ENCODE measurements around the gene SCN3B. TPM values are rescaled to one million over a fixed set of nuclear protein-coding genes. Genes with fewer than 3 reads are reported as not detected.

The SCN3B gene
- total RNA-seq, 1 experiment from 2014 or later, result 0.77 TPM

DNA sequence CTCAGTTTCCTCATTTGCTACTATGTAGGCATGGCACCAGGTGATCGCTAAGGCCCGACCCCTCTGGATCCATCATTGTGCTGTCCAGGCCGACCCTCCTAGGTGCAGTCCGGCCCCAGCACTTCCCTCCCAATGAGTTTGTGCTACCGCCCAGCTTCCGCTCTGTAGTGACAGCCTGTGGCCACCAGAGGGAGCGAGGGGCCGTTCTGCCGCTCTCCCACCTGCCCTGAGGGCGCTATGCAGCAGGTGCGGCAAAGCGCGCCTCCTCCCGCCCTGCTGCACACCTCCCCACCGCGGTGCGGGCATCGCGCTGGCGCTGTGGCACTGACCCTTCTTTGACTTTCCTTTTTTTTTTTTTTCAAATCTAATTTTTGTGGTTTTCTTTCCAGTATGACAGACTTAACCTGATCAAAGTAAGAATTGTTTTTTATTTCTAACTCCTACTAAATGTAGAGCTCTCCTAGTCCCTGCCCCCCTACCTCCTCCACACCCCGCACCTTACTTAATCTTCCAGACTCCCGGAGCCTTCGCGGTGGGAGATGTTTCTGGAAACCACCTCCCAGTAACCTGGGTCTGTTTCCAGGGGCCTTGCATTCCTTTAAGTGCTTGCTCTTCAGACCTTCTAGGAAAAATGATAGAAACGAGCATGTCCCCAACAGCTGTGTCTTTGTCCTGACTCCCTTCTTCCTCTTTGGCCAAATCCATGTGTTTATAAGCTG lies 73.7 kb downstream of the SCN3B start:
- H4K20me1 ChIP-seq (ENCODE audit: control insufficient read depth, insufficient read depth, insufficient read length), result no peaks in the 10 kb centered on the region
- H3K14ac ChIP-seq (ENCODE audit: insufficient read depth, low read length), result no peak overlapping the region
- Mint-ChIP-seq H3K27ac (no peak overlapping the region), H3K27me3 (ENCODE audit: low read depth) (peaks cover 7% of the 10 kb centered on the region), H3K4me1 (peaks cover 41 to 50% of the 10 kb centered on the region in 2 experiments), H3K9me3 (peaks cover 0 to 3% of the 10 kb centered on the region in 2 experiments; a peak in 1 of 5 replicates), H3K4me3 (no peak overlapping the region; a peak in 2 of 5 replicates), H3K36me3 (ENCODE audit: insufficient read depth in 1 of 3, low read depth in 3 of 3) (peaks cover 4 to 14% (median 5%) of the 10 kb centered on the region in 3 experiments; a peak in 6 of 7 replicates)
- H3K79me1 ChIP-seq (ENCODE audit: insufficient read depth, low read depth, low read length, poor library complexity, severe bottlenecking), result no peaks in the 10 kb centered on the region
- TF ChIP-seq, protein P1, sequence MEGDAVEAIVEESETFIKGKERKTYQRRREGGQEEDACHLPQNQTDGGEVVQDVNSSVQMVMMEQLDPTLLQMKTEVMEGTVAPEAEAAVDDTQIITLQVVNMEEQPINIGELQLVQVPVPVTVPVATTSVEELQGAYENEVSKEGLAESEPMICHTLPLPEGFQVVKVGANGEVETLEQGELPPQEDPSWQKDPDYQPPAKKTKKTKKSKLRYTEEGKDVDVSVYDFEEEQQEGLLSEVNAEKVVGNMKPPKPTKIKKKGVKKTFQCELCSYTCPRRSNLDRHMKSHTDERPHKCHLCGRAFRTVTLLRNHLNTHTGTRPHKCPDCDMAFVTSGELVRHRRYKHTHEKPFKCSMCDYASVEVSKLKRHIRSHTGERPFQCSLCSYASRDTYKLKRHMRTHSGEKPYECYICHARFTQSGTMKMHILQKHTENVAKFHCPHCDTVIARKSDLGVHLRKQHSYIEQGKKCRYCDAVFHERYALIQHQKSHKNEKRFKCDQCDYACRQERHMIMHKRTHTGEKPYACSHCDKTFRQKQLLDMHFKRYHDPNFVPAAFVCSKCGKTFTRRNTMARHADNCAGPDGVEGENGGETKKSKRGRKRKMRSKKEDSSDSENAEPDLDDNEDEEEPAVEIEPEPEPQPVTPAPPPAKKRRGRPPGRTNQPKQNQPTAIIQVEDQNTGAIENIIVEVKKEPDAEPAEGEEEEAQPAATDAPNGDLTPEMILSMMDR (conservative IDR thresholded peaks at IDR 0.05), result peak; percentile 96
- no peak overlapping the region for H2AK5ac ChIP-seq (ENCODE audit: insufficient read length, low read length)
- no peak overlapping the region for H3K23ac ChIP-seq (ENCODE audit: insufficient read length, low read depth, low read length)
- peak; percentile 88 for DNase-seq
- H4K91ac ChIP-seq (ENCODE audit: insufficient read length, low read depth, low read length), result no peak overlapping the region
- H3K4ac ChIP-seq (ENCODE audit: low read depth, low read length), result no peak overlapping the region
- H3K9me3 ChIP-seq (ENCODE audit: control insufficient read depth, low read depth, low read length), result no peaks in the 10 kb centered on the region
- H3K4me2 ChIP-seq (ENCODE audit: insufficient read depth, insufficient read length, low read length), result no peak overlapping the region
- H4K5ac ChIP-seq (ENCODE audit: insufficient read length, low read depth, low read length), result no peak overlapping the region
- H3K4me1 ChIP-seq (ENCODE audit: insufficient read depth, low read length), result no peaks in the 10 kb centered on the region; the same call in 1 of the 2 replicates
- H2BK20ac ChIP-seq (ENCODE audit: low read depth, low read length, poor library complexity, severe bottlenecking), result no peak overlapping the region
- H2BK5ac ChIP-seq (ENCODE audit: insufficient read length, low read length), result no peak overlapping the region
- H3K9ac ChIP-seq (ENCODE audit: extremely low read depth, insufficient read length, low read length), result no peak overlapping the region
- no peak overlapping the region for H2AFZ ChIP-seq (ENCODE audit: low read length)
- no CpG with 5 or more reads among the region's 25 CpGs for WGBS (ENCODE audit: extremely low coverage, insufficient read length, low lambda C conversion rate)
- no peak overlapping the region for H3K27ac ChIP-seq (ENCODE audit: insufficient read length, low read depth, low read length)
- no peaks in the 10 kb centered on the region for H3K23me2 ChIP-seq (ENCODE audit: insufficient read length, low read depth, low read length, poor library complexity, severe bottlenecking)
- H3K27me3 ChIP-seq (ENCODE audit: insufficient read depth, low read length), result no peaks in the 10 kb centered on the region
- no peak overlapping the region for H2BK120ac ChIP-seq (ENCODE audit: low read depth, low read length, poor library complexity, severe bottlenecking)
- no peak overlapping the region for H3K56ac ChIP-seq (ENCODE audit: insufficient read length, low read depth, low read length)
- no peaks in the 10 kb centered on the region for H3K79me2 ChIP-seq (ENCODE audit: insufficient read depth, low read length)
- H2BK12ac ChIP-seq (ENCODE audit: insufficient read length, low read depth, low read length), result no peak overlapping the region
- no peak overlapping the region for H3K18ac ChIP-seq (ENCODE audit: insufficient read length, low read depth, low read length)
- H3T11ph ChIP-seq (ENCODE audit: low read length), result no peak overlapping the region
- no peak overlapping the region for H4K8ac ChIP-seq (replicated peaks; ENCODE audit: insufficient read length, low read depth, low read length)
- H2BK15ac ChIP-seq (ENCODE audit: low read depth, low read length), result no peak overlapping the region

Measured in H9 (cell line).